22Rv1 (cell line): ENCODE results near the gene MED28.
"Not testable (repeated sequence)": the region's sequence is repeated elsewhere in the genome, so short reads cannot be mapped to it uniquely, and the experiment has no call there.

Source experiments
- H3K27ac ChIP-seq: fragments of 450-650 bp; 2 replicates; pipeline ENCODE4 v1.5.1; 2017
- CTCF ChIP-seq: fragments of 450-650 bp; IDR thresholded peaks from 2 replicates; pipeline ENCODE4 v1.5.1; 2017; ENCODE audit warnings: mild to moderate bottlenecking
- ZFX ChIP-seq: fragments of 450-650 bp; IDR thresholded peaks from 2 replicates; pipeline ENCODE4 v1.6.1; 2017; ENCODE audit warnings: antibody characterized with exemption, borderline replicate concordance

MED28 gene

GRCh38 chr4:17654701-17655100 lies 40.3 kb downstream of the MED28 start:
- no peak for TF ChIP-seq ZFX
- TF ChIP-seq CTCF, result no peak
- no peak overlapping the region for H3K27ac ChIP-seq

GRCh38 chr4:17657090-17657489 lies 42.6 kb downstream of the MED28 start:
- H3K27ac ChIP-seq, result no peak overlapping the region
- TF ChIP-seq ZFX (no peak), CTCF (no peak)

GRCh38 chr4:17657849-17658248 lies 43.4 kb downstream of the MED28 start:
- no peak overlapping the region for H3K27ac ChIP-seq
- TF ChIP-seq ZFX (no peak), CTCF (no peak)

GRCh38 chr4:17659196-17659595 lies 44.8 kb downstream of the MED28 start:
- H3K27ac ChIP-seq, result not testable (repeated sequence)

GRCh38 chr4:17662694-17663093 lies 48.3 kb downstream of the MED28 start:
- no peak for TF ChIP-seq CTCF
- no peak for TF ChIP-seq ZFX
- no peak overlapping the region for H3K27ac ChIP-seq

GRCh38 chr4:17664755-17665154 lies 50.3 kb downstream of the MED28 start:
- no peak overlapping the region for H3K27ac ChIP-seq
- TF ChIP-seq CTCF (no peak), ZFX (no peak)

- TF ChIP-seq ZFX (no peak), CTCF (no peak)
- H3K27ac ChIP-seq, result no peak overlapping the region
These were observed 50.9 kb downstream of the MED28 start for GRCh38 chr4:17665346-17665745.

GRCh38 chr4:17665852-17666251 lies 51.4 kb downstream of the MED28 start:
- TF ChIP-seq CTCF (no peak), ZFX (no peak)
- H3K27ac ChIP-seq, result no peak overlapping the region
